Hepatic stellate cell (primary cell): ENCODE results near the gene POPDC2.

Source experiments
- DNase-seq: peaks from one replicate; pipeline ENCODE4 v3.0.0; 2011; ENCODE audit warnings: low spot score

Gene POPDC2

GRCh38 chr3:119639494-119640350 is 20.7 kb downstream of the POPDC2 start:
- no peak for DNase-seq

DNA sequence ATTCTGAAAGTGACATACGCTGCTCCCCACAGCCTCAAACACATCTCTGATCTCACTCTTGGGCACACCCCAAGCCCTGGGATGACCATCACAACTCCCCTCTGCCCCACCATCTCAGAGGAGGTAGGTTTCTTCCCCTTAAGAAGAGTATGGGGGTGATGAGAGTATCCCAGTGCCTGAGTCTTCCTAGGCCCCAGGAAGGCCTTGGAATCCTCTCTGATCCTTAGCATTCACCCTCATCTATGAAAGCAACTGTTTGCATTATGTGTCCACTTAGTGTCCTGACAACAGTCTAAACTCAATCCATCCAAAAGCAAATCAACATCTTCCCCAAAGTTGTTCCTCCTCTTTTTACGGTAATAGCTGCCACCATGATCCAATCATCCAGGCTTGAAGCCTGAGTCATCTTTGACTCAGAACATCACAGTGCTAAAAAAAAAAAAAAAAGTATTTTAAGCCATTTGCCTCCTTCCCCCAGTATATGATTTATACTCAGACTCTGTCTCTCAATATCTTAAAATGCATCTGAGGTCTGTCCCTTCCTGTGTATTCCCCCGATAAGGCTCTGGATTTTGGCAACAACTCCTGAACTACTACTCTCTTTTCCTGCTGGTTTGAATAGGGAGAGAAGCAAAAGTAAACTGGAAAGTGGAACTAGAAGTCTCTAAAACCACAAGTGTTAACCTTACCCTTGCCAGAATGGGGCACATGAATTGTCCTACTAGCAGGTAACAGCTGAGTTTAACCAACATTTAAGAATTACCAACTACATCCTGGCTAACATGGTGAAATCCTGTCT is 22.5 kb downstream of the POPDC2 start:
- DNase-seq, result peak; percentile 81

- no peak for DNase-seq
Observed at GRCh38 chr3:119636891-119637611, 23.3 kb downstream of the POPDC2 start.

DNA sequence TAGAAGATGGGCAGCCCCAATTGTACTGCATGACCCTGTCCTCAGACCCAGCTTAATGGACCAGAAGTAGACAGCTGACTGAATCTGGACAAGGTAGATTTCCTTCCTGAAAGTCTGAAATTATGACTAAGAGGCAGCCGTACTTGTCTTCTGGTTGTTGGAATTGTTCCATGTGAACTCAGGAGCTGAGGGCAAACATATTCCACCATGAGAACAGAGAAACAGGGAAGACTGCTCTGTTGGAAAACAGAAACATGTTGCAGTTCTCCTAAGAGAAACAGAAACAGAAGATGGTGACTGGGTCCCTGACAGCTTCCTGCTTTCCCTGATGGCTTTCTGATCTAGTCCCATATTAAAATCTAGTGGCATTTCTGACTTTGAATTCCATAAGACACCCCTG is 24.1 kb downstream of the POPDC2 start:
- no peak for DNase-seq

GRCh38 chr3:119635719-119636118 is 24.7 kb downstream of the POPDC2 start:
- DNase-seq, result no peak

- DNase-seq, result no peak
Observed at GRCh38 chr3:119632829-119633228, 27.6 kb downstream of the POPDC2 start.

DNA sequence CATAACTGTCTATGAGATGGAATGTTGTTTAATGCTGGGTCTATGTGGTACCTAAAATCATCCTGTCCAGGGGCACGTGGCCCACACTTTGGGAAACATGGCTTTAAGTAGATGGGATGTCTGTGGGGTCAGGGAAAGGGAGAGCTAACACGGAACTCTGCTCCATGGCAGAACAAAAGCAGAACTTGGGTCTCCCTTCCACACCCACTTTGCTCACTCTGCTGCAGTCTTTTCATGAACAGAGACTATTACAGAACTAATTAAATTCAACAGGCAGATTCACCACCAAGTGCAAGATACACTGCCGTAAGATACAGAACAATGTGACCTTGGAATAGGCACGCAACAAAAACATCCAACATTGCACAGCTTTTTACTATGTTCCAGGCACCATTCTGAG is 28.2 kb downstream of the POPDC2 start:
- DNase-seq, result no peak

GRCh38 chr3:119631516-119631915 is 28.9 kb downstream of the POPDC2 start:
- no peak for DNase-seq

GRCh38 chr3:119630880-119631329 is 29.5 kb downstream of the POPDC2 start:
- DNase-seq, result no peak

DNA sequence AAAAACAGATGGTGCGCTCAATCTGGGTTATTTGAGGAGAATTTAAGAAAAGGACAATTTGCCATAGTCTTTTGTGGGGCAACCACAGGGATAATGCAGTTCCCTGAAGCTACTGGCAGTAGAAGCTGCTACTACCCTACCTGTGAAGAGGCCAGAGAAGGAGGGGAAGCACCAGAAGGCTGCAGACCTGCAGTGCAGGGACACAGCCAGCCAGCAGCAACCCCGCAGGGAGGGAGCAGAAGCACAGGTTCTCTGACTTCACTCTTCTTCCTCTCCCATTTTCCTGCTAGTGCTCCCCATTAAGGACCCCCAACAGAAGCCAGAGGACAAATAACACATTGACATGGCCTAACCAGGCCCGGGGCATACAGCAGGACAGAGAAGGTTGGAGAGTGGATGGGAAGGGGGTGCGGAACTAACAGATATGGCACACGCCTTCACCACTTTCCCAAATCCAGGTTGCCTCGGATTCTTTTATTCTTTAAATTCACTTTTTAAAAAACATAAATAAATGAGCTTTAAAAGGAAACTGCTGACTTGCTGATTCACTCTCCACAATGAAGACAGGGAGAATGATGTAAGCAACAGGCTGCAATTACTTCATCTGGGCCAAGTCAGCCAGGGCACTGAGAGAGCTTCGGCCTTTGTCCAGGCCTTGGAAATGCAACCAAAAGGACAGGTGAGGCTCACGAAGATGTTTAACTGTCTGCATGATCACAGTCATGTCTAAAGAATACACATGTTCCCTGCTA is 30.1 kb downstream of the POPDC2 start:
- DNase-seq, result peak; percentile 56

DNA sequence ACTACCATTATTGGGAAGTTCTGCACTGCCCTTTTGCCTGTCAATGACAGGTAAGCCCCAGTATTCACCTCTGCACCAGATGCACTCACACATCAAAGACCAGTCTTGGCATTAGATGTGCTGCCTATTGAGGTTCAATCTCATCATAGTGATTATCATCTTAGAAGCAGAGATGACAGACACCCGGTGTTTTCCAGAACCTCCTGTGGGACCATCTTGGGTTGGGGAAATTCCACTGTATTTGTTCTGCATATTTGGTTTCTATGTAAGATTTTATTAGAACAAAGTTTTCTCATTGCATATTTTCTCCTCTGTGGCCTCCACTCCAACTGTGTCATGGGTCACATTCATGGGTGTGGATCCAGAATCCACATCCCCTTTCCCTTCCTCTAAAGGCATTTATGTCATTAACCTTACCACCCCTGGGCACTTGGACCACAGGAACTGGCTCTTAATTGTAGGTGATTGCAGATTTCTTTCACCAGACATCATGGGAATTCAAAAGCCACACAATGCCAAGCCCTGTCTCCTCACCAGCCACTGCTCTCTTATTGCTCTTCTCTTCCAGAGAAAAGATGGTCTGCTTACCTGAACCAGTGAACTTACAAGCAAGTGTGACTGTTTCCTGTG is 31.5 kb downstream of the POPDC2 start:
- DNase-seq, result peak; percentile 29

- no peak for DNase-seq
Observed at GRCh38 chr3:119628390-119628789, 32.0 kb downstream of the POPDC2 start.

- no peak for DNase-seq
Observed at GRCh38 chr3:119627461-119627860, 32.9 kb downstream of the POPDC2 start.

GRCh38 chr3:119626196-119626595 is 34.2 kb downstream of the POPDC2 start:
- no peak for DNase-seq

DNA sequence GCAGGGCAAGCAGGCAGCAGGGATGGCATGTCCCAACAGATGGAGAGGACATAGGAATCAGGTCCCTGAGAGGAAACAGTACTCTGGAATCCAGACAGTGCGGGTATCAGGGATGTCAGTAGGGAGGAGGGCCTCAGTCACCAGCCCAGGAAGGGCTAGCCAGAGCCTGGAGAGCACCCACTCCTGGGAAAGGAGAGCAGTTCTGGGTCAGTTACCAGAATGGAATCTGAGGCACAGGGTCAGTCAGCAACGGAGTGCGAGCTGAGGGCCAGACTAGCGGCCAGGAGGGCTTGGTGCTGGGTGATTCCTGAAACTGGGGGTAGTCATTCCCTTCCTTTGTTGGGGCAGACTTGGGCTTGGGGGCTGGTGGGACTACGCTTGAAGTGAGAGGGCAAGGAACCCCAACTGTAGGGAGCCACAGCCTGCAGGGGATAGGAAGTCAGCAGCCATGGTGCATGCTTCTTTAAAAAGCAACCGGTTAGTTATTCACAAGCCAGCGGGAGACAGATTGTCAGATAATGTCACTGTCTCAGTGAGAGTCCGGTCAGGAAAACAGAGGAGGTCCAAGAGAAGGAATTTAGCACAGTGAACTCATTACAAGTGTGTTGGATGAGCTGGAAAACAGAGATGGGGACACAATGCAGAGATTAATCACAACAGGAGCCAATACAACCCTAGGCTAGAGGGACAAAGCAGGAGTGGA is 34.8 kb downstream of the POPDC2 start:
- no peak for DNase-seq

DNA sequence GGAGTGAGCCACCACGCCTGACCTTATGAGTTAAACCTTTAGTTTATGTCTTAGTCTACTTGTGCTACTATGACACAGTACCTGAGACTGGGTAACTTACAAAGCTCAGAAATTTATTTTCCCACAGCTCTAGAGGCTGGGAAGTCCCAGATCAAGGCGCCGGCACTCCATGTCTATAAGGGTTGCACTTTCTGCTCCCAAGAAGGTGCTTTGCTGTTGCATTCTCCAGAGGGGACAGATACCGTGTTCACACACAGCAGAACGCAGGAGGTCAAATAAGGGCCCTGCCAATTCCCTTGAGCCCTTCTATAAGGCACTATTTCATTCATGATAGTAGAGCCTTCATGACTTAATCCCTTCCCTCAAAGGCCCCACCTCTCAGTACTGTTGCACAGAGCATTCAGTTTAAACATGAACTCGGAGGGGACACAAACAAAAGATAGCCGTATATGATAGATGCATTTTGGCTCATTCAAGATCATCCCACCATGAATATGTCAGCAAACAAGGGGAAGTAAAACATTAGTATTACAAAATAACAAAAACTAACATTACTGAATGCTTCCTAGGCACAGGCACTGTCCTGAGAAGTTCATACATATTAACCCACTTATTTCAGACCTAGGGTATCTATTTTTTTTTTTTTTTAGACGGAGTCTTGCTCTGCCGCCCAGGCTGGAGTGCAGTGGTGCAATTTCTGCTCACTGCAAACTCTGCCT is 36.2 kb downstream of the POPDC2 start:
- no peak for DNase-seq

DNA sequence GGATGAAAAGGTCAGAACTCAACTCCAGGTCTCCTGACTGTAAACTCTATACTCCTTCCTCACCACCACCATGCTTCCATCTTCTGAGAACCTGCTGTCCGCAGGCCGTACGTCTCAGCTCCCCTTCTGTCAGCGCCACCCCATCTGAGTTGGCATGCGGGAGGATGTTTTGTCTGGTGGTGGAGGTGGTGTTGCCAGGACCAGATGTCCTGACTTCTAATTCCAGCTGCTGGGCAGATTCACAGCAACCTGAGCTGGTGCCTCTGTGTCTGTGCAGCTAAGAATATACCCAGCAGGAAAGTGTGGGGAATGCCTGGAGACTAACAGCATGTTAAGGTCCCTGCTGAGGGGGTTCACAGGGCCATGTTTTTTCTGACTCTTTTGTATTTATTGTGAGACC is 39.5 kb downstream of the POPDC2 start:
- no peak for DNase-seq

GRCh38 chr3:119619094-119619493 is 41.3 kb downstream of the POPDC2 start:
- no peak for DNase-seq

- DNase-seq, result no peak
Observed at GRCh38 chr3:119616056-119616455, 44.3 kb downstream of the POPDC2 start.

DNA sequence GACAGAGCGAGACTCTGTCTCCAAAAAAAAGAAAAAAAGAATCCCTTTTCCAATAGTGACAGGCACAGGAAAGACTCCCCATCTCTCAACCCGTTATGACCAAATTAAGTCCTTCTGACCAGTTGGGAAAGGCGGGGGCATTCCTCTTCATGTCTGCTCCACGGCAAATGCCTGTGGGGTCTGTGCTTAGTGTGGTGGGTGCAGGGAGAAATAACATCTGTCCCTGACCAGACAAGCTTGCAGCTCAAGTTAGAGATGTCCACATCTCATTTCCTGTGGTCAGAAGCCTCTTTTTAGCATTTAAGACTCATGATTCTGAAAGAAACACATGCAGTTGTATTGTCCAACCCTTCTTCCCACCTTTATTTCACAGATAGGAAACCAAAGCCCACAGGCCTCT is 46.5 kb downstream of the POPDC2 start:
- DNase-seq, result no peak
